ENCODE data around the gene BRIX1.
"Not testable (repeated sequence)": the region's sequence is repeated elsewhere in the genome, so short reads cannot be mapped to it uniquely, and the experiment has no call there.

The BRIX1 gene

GRCh38 chr5:34968258-34968657 lies 52.7 kb downstream of the BRIX1 start:
- DNase-seq: no peak

- DNase-seq: no peak
These were observed 55.0 kb downstream of the BRIX1 start for GRCh38 chr5:34970552-34970951.

- DNase-seq: not testable (repeated sequence)
These were observed 56.1 kb downstream of the BRIX1 start for GRCh38 chr5:34971655-34972054.

Data from T-helper 9 cell (primary cell).